Dedifferentiated amniotic fluid mesenchymal stem cell (primary cell): ENCODE measurements around the gene TTYH1.
"Not testable (repeated sequence)": the region's sequence is repeated elsewhere in the genome, so short reads cannot be mapped to it uniquely, and the experiment has no call there.

ENCODE experiments used
- DNase-seq: peaks from one replicate; pipeline ENCODE4 v3.0.0-alpha.2; 2016; ENCODE audit errors: extremely low spot score

The TTYH1 gene

GRCh38 chr19:54460230-54461005 lies 45.2 kb downstream of the TTYH1 start:
- no peak for DNase-seq

GRCh38 chr19:54461210-54461609 lies 45.9 kb downstream of the TTYH1 start:
- no peak for DNase-seq

- no peak for DNase-seq
Measured at GRCh38 chr19:54461613-54462012, 46.3 kb downstream of the TTYH1 start.

GRCh38 chr19:54462047-54462654 lies 46.9 kb downstream of the TTYH1 start:
- no peak for DNase-seq

- peak; percentile 23 for DNase-seq
Measured at GRCh38 chr19:54462655-54463530, 47.6 kb downstream of the TTYH1 start.

GRCh38 chr19:54463531-54464043 lies 48.3 kb downstream of the TTYH1 start, which contains the start of gene LENG9:
LENG9 (minus strand) TSS chr19:54463778; CDS start chr19:54463526, 252 bp downstream.
- DNase-seq = peak; percentile 98

- peak; percentile 26 for DNase-seq
Measured at GRCh38 chr19:54464044-54464629, 48.9 kb downstream of the TTYH1 start.

- DNase-seq = peak; percentile 44
Measured at GRCh38 chr19:54464630-54465425, 49.6 kb downstream of the TTYH1 start.

- DNase-seq = no peak
Measured at GRCh38 chr19:54465426-54466109, 50.3 kb downstream of the TTYH1 start.

GRCh38 chr19:54466110-54466480 lies 50.8 kb downstream of the TTYH1 start:
- DNase-seq = not testable (repeated sequence)

- no peak for DNase-seq
Measured at GRCh38 chr19:54469496-54469934, 54.3 kb downstream of the TTYH1 start.

- no peak for DNase-seq
Measured at GRCh38 chr19:54470276-54470887, 55.1 kb downstream of the TTYH1 start.

- DNase-seq = no peak
Measured at GRCh38 chr19:54470991-54471782, 55.9 kb downstream of the TTYH1 start.

- DNase-seq = peak; percentile 87
Measured at GRCh38 chr19:54473071-54473891, 58.0 kb downstream of the TTYH1 start, which contains the start of gene CDC42EP5. CDC42EP5 (minus strand) TSS chr19:54473296; CDS start chr19:54465547, 7,749 bp downstream.

- no peak for DNase-seq
Measured at GRCh38 chr19:54473892-54474372, 58.7 kb downstream of the TTYH1 start.

- DNase-seq = no peak
Measured at GRCh38 chr19:54475706-54476105, 60.4 kb downstream of the TTYH1 start.

GRCh38 chr19:54477650-54478049 lies 62.4 kb downstream of the TTYH1 start:
- DNase-seq = no peak
